GM12878 (cell line): Measurements from ENCODE around the gene SLC36A3. TPM values are rescaled to one million over a fixed set of nuclear protein-coding genes. Genes with fewer than 3 reads are reported as not detected.

ENCODE experiments used
- EZH2 ChIP-seq: IDR thresholded peaks from 2 replicates; pipeline ENCODE4 v1.6.1; 2012; ENCODE audit warnings: low read depth, mild to moderate bottlenecking, control low read depth, inconsistent platforms, low read length, borderline replicate concordance; ENCODE audit not compliant: control insufficient read depth
- MEF2B ChIP-seq: fragments of 450-650 bp; IDR thresholded peaks from 2 replicates; pipeline ENCODE4 v1.6.1; 2018; ENCODE audit warnings: mild to moderate bottlenecking, moderate library complexity; ENCODE audit not compliant: partially characterized antibody, poor library complexity, severe bottlenecking
- NRF1 ChIP-seq: conservative IDR thresholded peaks from 2 replicates; pipeline ENCODE4 v1.6.1; 2011; ENCODE audit warnings: mild to moderate bottlenecking, low read depth, low read length, improper control_type of control experiment
- SMAD5 ChIP-seq: IDR thresholded peaks from 2 replicates; pipeline ENCODE4 v1.6.1; 2016; ENCODE audit warnings: antibody characterized with exemption, low read depth
- polyA plus RNA-seq, 11 experiments: library from polyadenylated mRNA; depleted of rRNA in 4 of 11; unstranded in 6 of 11; stranded (reverse) in 5 of 11; fragments of >200 nt; fragmentation: Nextera tagmentation in 4 of 11; fragmentation: Illumina TruSeq in 1 of 11; extraction: Ambion mirVana in 4 of 11; extraction: Trizol in 1 of 11; gene quantifications; 1 replicate in 1 of 11; 2 replicates in 10 of 11; pipeline versions ENCODE4 v1.2.1 to v1.2.3, GENCODE V29; 2011 to 2016; ENCODE audit warnings: inconsistent platforms in 2 of 11, missing spikeins in 2 of 11, low read depth in 1 of 11
- total RNA-seq, 4 experiments: library from RNA; depleted of rRNA in 3 of 4; stranded (reverse); fragments of >200 nt in 3 of 4; fragmentation: Illumina TruSeq in 1 of 4; extraction: Trizol in 1 of 4; gene quantifications; 2 replicates each; pipeline versions ENCODE4 v1.2.1 to v1.2.3, GENCODE V29; 2013 to 2021
- TF ChIP-seq, protein P1 (sequence below): IDR thresholded peaks from 2 replicates; pipeline ENCODE4 v1.6.1; 2011; ENCODE audit warnings: mild to moderate bottlenecking, low read depth, low read length, moderate library complexity; ENCODE audit not compliant: insufficient replicate concordance
- TF ChIP-seq, protein P2 (sequence below): IDR thresholded peaks from 2 replicates; pipeline ENCODE4 v1.6.1; 2011; ENCODE audit warnings: borderline replicate concordance, low read depth, mild to moderate bottlenecking, moderate library complexity, mixed read lengths, low read length; ENCODE audit not compliant: insufficient read depth; ENCODE audit errors: extremely low read length
- TF ChIP-seq, protein P3 (sequence below): fragments of 450-650 bp; IDR thresholded peaks from 2 replicates; pipeline ENCODE4 v1.6.1; 2016; ENCODE audit warnings: mild to moderate bottlenecking, moderate library complexity, borderline replicate concordance

Gene SLC36A3
- total and polyA plus RNA-seq, 10 of the 15 experiments (the other 5 are each of a cell fraction or from before 2014, with no cell fraction given), result 0.03 TPM; not detected in 9

DNA sequence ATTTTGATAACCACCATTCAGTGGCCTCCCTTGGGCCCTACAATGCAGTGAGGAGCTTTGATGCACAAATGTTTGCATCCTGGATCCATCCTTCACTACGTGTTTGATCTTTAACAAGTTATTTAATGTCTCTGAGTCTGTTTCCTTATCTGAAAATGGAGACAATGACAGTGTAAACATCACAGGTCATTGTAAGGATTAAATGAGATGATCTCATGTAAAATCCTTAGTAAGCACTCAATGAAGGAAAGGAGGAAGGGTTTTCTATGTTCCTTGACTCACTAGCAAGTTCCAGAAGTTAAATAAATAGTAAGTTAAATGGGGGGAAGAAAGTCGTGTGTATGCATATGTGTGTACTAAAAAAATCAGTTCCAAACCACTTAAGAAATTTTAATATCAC is 9.8 kb upstream of the SLC36A3 start (continued):
- TF ChIP-seq, protein P1, sequence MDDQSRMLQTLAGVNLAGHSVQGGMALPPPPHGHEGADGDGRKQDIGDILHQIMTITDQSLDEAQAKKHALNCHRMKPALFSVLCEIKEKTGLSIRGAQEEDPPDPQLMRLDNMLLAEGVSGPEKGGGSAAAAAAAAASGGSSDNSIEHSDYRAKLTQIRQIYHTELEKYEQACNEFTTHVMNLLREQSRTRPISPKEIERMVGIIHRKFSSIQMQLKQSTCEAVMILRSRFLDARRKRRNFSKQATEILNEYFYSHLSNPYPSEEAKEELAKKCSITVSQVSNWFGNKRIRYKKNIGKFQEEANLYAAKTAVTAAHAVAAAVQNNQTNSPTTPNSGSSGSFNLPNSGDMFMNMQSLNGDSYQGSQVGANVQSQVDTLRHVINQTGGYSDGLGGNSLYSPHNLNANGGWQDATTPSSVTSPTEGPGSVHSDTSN, result no peak
- TF ChIP-seq, protein P2, sequence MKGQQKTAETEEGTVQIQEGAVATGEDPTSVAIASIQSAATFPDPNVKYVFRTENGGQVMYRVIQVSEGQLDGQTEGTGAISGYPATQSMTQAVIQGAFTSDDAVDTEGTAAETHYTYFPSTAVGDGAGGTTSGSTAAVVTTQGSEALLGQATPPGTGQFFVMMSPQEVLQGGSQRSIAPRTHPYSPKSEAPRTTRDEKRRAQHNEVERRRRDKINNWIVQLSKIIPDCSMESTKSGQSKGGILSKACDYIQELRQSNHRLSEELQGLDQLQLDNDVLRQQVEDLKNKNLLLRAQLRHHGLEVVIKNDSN, result no peak
- TF ChIP-seq NRF1 (no peak), SMAD5 (no peak), EZH2 (no peak), MEF2B (no peak)
- TF ChIP-seq, protein P3, sequence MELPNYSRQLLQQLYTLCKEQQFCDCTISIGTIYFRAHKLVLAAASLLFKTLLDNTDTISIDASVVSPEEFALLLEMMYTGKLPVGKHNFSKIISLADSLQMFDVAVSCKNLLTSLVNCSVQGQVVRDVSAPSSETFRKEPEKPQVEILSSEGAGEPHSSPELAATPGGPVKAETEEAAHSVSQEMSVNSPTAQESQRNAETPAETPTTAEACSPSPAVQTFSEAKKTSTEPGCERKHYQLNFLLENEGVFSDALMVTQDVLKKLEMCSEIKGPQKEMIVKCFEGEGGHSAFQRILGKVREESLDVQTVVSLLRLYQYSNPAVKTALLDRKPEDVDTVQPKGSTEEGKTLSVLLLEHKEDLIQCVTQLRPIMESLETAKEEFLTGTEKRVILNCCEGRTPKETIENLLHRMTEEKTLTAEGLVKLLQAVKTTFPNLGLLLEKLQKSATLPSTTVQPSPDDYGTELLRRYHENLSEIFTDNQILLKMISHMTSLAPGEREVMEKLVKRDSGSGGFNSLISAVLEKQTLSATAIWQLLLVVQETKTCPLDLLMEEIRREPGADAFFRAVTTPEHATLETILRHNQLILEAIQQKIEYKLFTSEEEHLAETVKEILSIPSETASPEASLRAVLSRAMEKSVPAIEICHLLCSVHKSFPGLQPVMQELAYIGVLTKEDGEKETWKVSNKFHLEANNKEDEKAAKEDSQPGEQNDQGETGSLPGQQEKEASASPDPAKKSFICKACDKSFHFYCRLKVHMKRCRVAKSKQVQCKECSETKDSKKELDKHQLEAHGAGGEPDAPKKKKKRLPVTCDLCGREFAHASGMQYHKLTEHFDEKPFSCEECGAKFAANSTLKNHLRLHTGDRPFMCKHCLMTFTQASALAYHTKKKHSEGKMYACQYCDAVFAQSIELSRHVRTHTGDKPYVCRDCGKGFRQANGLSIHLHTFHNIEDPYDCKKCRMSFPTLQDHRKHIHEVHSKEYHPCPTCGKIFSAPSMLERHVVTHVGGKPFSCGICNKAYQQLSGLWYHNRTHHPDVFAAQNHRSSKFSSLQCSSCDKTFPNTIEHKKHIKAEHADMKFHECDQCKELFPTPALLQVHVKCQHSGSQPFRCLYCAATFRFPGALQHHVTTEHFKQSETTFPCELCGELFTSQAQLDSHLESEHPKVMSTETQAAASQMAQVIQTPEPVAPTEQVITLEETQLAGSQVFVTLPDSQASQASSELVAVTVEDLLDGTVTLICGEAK, result no peak
